OCI-LY1 (cell line): Measurements from ENCODE around the gene ZNF485.

Source experiments
- H2AFZ ChIP-seq: fragments of 200-600 bp; sonication (generic), shearing (Covaris generic); 2 replicates; pipeline ENCODE4 v1.6.0; 2014; ENCODE audit warnings: antibody characterized with exemption, mild to moderate bottlenecking, low read length
- H3F3A ChIP-seq: fragments of 200-600 bp; sonication (generic), shearing (Covaris generic); 2 replicates; pipeline ENCODE4 v1.6.0; 2014; ENCODE audit warnings: mild to moderate bottlenecking, antibody characterized with exemption, low read length, moderate library complexity; ENCODE audit not compliant: insufficient read depth
- H3K27ac ChIP-seq: fragments of 200-600 bp; sonication (generic); 2 replicates; pipeline ENCODE4 v1.5.1; 2014; ENCODE audit warnings: low read length, mixed run types, mild to moderate bottlenecking, low read depth; ENCODE audit not compliant: poor library complexity, severe bottlenecking
- H3K27me3 ChIP-seq: fragments of 200-600 bp; sonication (generic); 2 replicates; pipeline ENCODE4 v1.6.0; 2014; ENCODE audit warnings: antibody characterized with exemption, mild to moderate bottlenecking, low read length, moderate library complexity; ENCODE audit not compliant: insufficient read depth
- H3K36me3 ChIP-seq: fragments of 200-600 bp; sonication (generic); 2 replicates; pipeline ENCODE4 v1.6.1; 2014; ENCODE audit warnings: mild to moderate bottlenecking, antibody characterized with exemption, low read length, moderate library complexity, mixed read lengths; ENCODE audit not compliant: insufficient read depth
- H3K4me1 ChIP-seq: fragments of 200-600 bp; sonication (generic); 2 replicates; pipeline ENCODE4 v1.5.1; 2014; ENCODE audit warnings: mild to moderate bottlenecking, low read length, moderate library complexity; ENCODE audit not compliant: insufficient read depth, severe bottlenecking
- H3K4me2 ChIP-seq: fragments of 200-600 bp; sonication (generic), shearing (Covaris generic); 2 replicates; pipeline ENCODE4 v1.6.1; 2014; ENCODE audit warnings: low read length
- H3K4me3 ChIP-seq: fragments of 200-600 bp; sonication (generic); 2 replicates; pipeline ENCODE4 v1.5.1; 2014; ENCODE audit warnings: low read length, low read depth, mild to moderate bottlenecking, mixed read lengths; ENCODE audit not compliant: poor library complexity, severe bottlenecking
- H3K79me2 ChIP-seq: fragments of 200-600 bp; shearing (Covaris generic); 2 replicates; pipeline ENCODE4 v1.6.1; 2016; ENCODE audit warnings: mixed run types, low read length, mixed read lengths; ENCODE audit not compliant: insufficient read depth
- H3K9ac ChIP-seq: fragments of 200-600 bp; sonication (generic), shearing (Covaris generic); 2 replicates; pipeline ENCODE4 v1.6.1; 2014; ENCODE audit warnings: mild to moderate bottlenecking, low read length, mixed read lengths
- H3K9me2 ChIP-seq: fragments of 200-600 bp; sonication (generic), shearing (Covaris generic); 2 replicates; pipeline ENCODE4 v1.6.1; 2014; ENCODE audit warnings: low read depth, mild to moderate bottlenecking, low read length, mixed read lengths
- H3K9me3 ChIP-seq: fragments of 200-600 bp; shearing (Covaris generic); 2 replicates; pipeline ENCODE4 v1.6.1; 2014; ENCODE audit warnings: low read length, mixed read lengths
- H4K20me1 ChIP-seq: fragments of 200-600 bp; sonication (generic), shearing (Covaris generic); 2 replicates; pipeline ENCODE4 v1.6.0; 2016; ENCODE audit warnings: mild to moderate bottlenecking, low read length; ENCODE audit not compliant: insufficient read depth
- CTCF ChIP-seq: fragments of 200-600 bp; sonication (generic), shearing (Covaris generic); IDR thresholded peaks from 2 replicates; pipeline ENCODE4 v1.5.1; 2017; ENCODE audit warnings: mild to moderate bottlenecking, antibody characterized with exemption, low read length, moderate library complexity, mixed read lengths
- EZH2 ChIP-seq: fragments of 200-600 bp; sonication (generic), shearing (Covaris generic); IDR thresholded peaks from 2 replicates; pipeline ENCODE4 v1.8.0; 2017; ENCODE audit warnings: borderline replicate concordance, mixed run types, mild to moderate bottlenecking, antibody characterized with exemption, low read length, moderate library complexity, mixed read lengths

ZNF485 gene

GRCh38 chr10:43591303-43591904 is 14.8 kb upstream of the ZNF485 start:
- Histone ChIP-seq H4K20me1 (no peaks in the 10 kb centered on the region), H3K36me3 (no peaks in the 10 kb centered on the region), H3K9me2 (no peaks in the 10 kb centered on the region), H3K9me3 (0 out of 2 replicates have a peak, but pooled peaks cover 3% of the 10 kb centered on the region), H3K27me3 (peaks cover 4% of the 10 kb centered on the region; the same call in 1 of the 2 replicates), H3K27ac (no peak overlapping the region), H2AFZ (no peak overlapping the region), H3K4me1 (peaks cover 8% of the 10 kb centered on the region), H3K79me2 (no peaks in the 10 kb centered on the region), H3K9ac (no peak overlapping the region), H3K4me2 (no peak overlapping the region), H3K4me3 (no peak overlapping the region), H3F3A (no peaks in the 10 kb centered on the region)
- TF ChIP-seq CTCF (no peak), EZH2 (no peak)

DNA sequence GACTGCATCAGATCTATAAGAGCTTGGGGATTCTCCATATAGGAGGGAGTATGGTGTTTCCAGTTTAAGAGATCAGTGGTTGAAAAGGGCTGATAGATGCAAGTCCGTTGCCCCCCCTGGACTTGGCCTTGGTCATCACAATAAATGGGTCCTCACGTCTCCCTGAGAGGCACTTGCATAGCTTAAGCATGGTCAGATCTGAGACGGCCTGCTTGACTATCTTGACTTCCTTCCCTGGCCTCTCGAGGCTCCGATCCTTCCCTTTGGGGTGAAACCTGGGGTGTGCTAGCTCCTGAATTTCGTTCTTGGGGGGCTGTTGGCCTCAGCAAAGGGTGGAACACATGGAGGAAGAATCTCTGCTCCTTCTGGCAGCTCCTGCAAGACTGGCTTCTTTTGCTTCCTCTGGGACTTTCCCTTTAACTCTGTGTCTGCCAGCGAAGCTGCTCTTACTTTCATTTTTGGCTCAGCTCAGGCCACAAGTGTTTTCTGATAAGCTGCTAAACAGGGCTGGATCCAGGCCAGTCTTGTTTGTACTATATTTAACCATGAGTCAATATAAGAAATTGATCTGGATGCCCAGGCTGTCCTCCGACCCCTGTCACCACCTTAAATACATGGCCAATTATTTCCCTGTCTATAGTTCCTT is 11.2 kb upstream of the ZNF485 start:
- Histone ChIP-seq H3K4me1 (peaks cover 8% of the 10 kb centered on the region), H3K9ac (peak overlapping the region; percentile 35; the same call in 1 of the 2 replicates), H3K27ac (no peak overlapping the region), H3K9me3 (0 out of 2 replicates have a peak, but pooled peaks cover 3% of the 10 kb centered on the region), H2AFZ (no peak overlapping the region), H3K4me2 (peak overlapping the region; percentile 43), H3K9me2 (no peaks in the 10 kb centered on the region), H3F3A (no peaks in the 10 kb centered on the region), H3K79me2 (no peaks in the 10 kb centered on the region), H3K36me3 (no peaks in the 10 kb centered on the region), H3K27me3 (peaks cover 4% of the 10 kb centered on the region; the same call in 1 of the 2 replicates), H4K20me1 (no peaks in the 10 kb centered on the region), H3K4me3 (peak overlapping the region; percentile 45)
- TF ChIP-seq CTCF (no peak), EZH2 (no peak)

- Histone ChIP-seq H3K27me3 (peaks cover 4% of the 10 kb centered on the region; the same call in 1 of the 2 replicates), H3K4me2 (peak overlapping the region; percentile 43; the same call in 1 of the 2 replicates), H4K20me1 (no peaks in the 10 kb centered on the region), H3K4me1 (peaks cover 8% of the 10 kb centered on the region), H3F3A (no peaks in the 10 kb centered on the region), H2AFZ (no peak overlapping the region), H3K9ac (no peak overlapping the region), H3K9me3 (0 out of 2 replicates have a peak, but pooled peaks cover 3% of the 10 kb centered on the region), H3K36me3 (no peaks in the 10 kb centered on the region; the same call in 1 of the 2 replicates), H3K4me3 (no peak overlapping the region), H3K27ac (no peak overlapping the region), H3K9me2 (no peaks in the 10 kb centered on the region), H3K79me2 (no peaks in the 10 kb centered on the region)
- no peak for TF ChIP-seq EZH2
- no peak for TF ChIP-seq CTCF
These were observed 10.4 kb upstream of the ZNF485 start for GRCh38 chr10:43595739-43596298.
